Measurements from ENCODE around the gene CAST.
A peak's percentile ranks its signal among the peaks of the same experiment; 100 is the strongest.
"Not testable (repeated sequence)": the region's sequence is repeated elsewhere in the genome, so short reads cannot be mapped to it uniquely, and the experiment has no call there.

CAST gene

DNA sequence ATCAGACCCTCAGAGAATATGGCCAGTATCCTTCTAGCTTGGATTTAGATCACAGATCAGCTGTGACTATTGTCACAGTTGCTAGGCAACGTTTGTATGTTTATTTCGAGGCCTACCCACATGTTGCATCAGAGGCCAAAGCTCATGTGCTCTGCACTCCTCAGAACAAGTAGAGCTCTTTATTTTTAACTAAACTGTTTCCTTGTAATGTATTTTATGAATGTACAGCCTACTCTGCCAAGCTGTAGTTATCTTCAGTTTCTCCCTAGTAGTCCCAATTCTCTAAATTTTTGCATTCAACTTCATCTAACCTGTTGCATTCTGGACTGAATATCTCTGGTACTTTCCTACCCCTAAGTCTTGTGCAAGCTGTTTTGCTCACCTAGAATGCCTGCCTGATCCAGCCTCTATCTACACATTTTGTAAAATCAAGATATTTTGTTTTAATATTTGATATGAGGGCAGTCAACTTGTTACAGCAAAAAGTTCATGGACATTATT, 52.8 kb downstream of the CAST start:
- DNase-seq (ENCODE audit: low spot score): peak; percentile 11

DNA sequence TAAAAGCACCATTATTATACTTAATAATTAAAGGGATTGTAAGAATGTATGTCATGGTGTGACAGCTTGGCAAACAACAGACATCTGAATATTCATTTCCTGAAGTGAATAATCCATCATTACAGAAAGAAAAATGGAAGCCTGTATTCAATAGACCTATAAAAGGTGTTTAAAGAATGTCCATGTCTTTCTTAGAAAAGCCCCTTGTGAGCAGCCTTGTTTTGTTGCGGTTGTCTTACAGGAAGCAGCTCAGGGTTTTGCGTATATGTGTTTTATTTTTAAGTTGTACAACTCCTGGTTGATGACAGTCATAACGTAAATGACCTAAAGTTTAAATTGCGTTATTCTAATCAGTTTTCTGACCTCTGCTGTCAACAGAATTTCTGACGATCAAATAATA, 53.8 kb downstream of the CAST start:
- DNase-seq (ENCODE audit: low spot score): no peak

DNA sequence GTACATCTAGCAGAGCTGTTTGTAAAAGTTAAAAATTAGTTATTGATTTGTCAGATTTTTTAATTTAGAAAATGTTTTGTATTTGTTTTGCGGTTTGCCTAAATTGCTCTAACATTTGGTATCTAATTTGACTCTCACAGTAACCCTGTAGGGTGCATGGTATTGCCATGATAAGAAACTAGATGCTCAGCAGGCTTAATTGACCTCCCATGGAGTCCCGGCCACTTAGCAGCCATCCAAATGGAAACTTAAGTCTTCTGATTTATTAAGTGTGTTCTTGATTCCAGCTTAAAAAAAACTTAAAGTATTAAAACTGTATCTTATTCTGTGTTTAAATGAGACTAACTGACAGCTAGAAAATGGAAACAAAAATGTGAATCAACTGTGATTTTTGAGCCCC, 54.5 kb downstream of the CAST start:
- no peak for DNase-seq (ENCODE audit: low spot score)

DNA sequence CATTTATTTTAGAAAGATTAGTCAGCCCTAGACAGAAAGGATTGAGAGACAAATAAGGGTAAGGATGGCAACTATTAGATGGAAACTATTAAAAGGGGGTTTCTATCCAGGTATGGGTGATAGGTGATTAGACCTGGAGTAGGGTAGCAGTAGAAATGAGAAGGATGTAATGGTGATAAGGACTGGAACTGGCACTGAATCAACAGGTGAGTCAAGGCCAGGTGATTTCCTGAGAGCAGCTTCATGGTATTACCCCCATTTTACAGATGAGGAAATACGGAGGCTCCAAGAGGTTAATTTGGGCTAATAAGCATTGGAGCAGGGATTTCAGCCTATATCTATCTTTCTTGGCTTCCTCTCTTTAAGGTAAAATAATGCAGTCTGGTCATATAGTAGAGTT, 55.7 kb downstream of the CAST start:
- no peak for DNase-seq (ENCODE audit: low spot score)

DNA sequence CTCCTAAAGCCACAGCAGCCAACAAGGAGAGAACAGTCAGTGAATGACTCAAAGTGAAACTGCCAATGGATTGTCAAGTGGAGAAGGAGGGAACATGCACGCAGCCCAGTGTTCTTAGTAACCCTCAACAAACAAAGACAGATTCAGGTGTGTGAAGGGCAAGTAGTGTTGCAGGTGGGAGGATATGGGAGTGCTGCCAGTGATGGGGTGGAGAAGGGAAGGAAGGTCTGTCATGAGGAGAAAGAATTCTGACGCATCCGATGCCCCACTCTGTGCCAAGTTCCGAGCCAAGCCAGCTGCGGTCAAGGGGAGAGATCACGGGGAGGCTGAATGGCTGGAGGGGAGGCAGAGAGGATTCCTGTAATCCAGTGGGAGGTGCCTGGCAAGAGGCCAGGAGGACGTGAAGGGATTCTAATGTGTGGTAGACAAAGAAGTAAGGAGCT, 56.5 kb downstream of the CAST start:
- DNase-seq (ENCODE audit: low spot score): no peak

DNA sequence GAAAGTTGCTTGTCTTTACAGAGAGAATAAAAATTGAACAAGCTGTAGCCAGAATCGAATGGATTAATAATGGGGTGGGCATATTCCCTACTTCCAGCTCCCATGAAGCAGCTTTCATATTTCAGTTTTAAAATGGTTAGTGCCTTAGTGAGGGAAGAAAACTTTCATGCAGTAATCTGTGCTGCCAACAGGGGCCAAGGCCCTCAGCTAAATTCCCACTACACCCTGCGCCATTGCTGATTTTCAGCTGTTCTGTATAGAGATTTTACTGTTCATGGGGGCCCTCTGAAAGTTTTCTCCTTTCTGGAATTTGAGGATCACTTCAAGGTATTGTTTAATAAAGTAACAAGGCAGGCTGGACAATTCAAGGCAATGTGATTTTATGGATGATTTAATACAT, 58.2 kb downstream of the CAST start:
- DNase-seq (ENCODE audit: low spot score): no peak

DNA sequence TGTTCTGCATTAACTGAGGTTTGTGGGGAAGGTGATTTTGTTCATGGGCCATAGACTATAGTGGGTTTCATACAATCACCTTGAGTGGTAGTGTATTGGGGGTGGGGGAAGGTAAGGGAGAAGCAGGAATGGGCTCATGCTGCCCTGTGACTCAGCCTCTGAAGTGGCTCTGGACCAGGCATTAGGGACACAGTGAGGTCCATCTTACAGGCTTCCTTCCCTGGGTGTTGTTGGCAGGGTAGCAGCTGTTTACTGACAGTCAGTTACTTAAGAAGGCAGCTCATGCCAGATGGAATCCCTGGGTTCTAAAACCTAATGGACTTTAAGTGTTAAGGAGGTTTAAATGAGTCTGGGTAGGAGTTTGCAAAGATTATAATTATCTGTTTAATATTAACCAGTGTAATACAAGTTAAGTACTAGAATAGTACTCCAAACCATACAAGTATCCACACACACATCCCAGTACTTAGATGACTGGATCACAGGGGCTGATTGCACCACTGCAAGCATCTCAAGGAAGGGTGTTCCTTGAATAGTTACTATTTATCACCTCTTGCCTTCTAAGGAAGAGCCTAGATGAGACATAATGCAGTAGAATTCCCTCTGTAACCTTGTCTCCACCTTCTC, 59.3 kb downstream of the CAST start:
- no peak for DNase-seq (ENCODE audit: low spot score)

DNA sequence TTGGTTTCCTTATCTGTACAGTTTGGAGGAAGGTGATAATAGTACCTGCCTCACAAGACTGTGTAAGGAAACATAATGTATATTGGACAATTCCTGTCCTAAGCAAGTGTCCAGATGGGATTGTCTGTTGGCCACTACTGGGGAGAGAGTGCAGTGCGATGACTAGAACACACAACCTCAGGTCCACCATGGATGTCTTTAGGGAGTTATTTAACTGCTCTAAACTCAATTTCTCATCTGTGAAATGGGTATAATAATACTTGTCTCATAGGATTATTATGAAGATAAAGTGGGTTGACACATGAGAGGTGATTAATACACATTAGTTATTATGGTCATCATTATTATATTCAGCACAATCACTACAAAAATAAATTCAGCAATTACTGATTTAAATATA, 63.1 kb downstream of the CAST start:
- no peak for DNase-seq (ENCODE audit: low spot score)

DNA sequence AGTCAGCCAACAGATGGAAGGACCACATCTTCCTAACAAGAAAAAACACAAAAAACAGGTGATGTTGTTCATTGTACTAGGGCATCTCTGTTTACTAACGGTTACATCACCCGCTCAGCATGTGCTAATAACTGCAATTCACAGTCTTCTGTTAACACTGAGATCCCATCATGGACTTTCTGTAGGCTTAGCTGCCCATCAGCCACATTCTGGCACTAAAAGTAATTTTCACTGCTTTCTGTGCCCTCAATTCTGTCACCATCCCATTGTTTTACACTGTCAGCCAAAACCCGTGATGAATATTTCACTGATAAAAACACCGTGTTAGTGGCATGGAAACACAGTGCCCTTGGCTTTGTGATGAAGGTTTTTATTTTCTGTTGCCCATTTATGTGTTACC, 64.6 kb downstream of the CAST start:
- DNase-seq (ENCODE audit: low spot score): no peak

DNA sequence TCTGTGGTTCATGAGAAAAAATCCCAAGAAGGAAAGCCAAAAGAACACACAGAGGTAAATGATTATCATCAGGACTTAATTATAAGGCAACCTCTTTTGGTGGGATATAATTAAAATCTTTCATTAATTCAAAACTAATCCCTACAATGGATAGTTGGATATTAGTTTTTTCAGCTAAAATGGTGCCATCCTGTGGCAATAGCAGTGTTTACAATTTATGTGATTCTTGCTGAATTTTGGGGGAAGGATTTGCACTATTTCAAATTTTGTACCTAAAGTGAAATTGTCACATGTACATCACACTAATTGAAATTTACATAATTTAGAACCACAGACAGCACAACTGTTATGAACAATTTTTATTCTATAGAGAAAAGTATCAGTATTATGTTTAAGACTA, 67.0 kb downstream of the CAST start:
- DNase-seq (ENCODE audit: low spot score): no peak

DNA sequence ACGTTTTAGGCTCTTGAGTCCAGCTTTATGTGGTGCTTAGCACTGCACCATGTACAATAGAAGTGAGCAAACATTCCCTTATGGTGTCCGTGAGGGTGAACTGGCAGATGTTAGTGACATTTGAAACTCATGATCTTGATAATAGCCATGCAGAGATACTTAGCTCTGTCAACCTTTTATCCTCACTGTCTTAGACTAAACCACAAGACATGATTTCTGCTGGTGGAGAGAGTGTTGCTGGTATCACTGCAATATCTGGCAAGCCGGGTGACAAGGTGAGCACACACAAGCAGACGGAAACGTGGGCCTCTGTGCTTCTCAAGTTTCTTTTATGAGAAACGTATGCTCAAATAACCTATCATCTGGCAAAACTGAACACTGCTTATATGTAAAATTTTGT, 68.4 kb downstream of the CAST start:
- DNase-seq (ENCODE audit: low spot score): no peak

DNA sequence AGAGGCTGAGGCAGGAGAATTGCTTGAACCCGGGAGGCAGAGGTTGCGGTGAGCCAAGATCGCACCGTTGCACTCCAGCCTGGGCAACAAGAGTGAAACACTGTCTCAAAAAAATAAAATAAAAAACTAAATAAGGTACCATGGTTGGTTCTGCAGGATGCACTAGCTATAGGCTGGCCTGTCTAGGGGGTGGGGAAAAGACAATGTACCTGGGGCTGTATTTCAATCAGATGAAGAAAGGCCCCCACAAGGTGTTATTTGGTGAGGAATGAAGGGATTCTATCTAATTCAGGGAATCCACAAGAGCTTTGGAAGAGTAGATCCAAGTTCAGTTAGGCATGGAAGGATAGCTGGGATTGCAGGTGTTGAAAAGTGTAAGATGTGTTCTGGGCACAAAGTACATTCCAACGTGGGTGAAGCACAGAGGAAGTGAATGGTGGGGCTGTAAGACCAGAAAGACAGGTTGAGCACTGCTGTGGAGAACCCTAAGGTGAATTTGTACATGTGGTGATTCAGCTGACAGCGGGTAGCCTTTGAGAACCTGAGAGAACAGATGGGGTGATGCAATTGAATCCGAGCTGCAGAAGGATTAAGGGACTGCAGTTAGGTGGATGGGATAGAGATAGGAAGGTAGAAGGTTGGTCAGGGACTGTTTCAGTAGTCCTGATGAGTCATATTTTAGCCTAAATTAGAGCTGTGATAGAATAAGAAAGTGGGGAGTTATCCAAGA, 71.8 kb downstream of the CAST start:
- DNase-seq (ENCODE audit: low spot score): no peak

DNA sequence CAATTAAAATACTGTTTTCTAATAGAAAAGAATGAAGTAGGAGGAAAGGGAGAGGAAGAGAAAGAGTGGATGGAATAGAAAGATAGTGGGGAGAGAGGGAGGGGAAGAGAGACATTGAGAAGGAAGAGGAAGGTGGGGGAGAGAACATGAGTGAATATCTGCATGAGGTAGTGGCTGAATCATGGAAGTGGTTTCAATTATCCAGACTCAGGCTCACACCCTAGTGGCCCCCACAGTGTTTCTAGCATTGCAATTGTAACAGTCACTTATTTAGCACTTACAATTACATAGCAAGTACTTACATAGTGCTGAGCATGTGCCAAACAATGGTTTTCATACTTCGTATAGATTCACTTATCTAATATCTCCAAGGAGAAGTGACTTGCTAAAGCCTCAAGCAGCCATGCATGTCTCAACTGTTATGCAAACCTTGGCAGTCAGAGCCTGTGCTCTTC, 72.7 kb downstream of the CAST start:
- no peak for DNase-seq (ENCODE audit: low spot score)

DNA sequence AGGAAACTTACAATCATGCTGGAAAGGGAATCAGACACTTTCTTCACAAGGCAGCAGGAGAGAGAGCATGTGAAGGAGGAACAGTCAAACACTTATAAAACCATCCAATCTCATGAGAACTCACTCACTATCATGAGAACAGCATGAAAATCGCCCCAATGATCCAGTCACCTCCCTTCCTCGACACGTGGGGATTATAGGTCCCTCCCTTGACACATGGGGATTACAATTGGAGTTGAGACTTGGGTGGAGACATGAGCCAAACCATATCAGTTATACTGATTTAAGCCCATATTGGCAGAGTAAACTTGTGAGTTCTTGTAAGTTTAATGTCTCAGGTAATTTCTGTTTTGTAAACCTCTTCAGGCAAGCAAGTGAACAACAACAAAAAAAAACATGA, 74.8 kb downstream of the CAST start:
- DNase-seq (ENCODE audit: low spot score): no peak

DNA sequence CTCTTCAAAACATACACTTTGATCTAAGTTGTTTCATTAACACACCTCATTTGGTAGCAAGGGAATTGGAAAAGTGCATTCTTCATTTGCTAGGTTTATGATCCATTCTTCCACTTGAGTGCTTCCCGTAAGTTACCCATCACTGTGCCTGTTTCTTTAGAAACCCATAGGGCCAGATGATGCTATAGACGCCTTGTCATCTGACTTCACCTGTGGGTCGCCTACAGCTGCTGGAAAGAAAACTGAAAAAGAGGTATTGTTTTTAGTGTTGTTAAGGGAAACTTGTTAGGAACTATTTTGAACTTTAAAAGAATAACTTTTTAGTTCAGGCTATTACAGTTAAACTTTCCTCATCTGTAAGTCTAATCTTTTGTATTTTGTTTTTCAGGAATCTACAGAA, 78.9 kb downstream of the CAST start:
- DNase-seq (ENCODE audit: low spot score): no peak

DNA sequence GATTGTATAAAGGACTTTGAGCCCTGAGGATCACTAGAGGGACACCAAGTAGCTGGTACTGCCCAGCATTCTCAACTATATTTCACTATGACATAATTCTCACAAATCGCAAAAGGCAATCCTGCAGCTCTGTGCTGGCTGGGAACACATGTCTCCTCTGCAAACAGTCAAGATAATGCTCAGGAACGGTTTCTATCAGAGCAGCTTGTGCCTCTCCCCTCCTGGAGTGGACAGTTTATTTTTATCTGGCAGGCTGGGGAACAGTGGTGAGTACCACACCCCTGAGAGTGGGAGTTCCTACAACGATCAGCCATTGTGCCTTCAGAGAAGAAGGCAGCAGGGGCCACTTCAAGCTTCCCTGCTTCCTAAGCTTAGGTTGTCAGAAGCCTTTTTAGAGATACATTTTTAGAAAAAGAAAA, 79.7 kb downstream of the CAST start:
- DNase-seq (ENCODE audit: low spot score): no peak

DNA sequence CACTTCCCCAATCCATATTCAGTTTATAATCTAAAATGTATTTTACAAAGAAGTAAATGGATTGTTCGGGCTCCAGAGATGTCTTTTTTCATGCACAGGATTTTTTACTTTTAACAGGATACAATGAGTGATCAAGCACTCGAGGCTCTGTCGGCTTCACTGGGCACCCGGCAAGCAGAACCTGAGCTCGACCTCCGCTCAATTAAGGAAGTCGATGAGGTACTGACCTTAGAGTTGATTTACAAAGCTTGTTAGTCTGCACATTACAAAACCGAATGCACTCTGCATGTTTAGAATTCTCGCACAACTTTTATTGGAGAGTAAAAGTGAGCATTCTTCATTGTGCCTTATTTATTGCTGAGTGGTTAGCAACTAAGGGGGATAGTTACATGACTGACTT, 80.4 kb downstream of the CAST start:
- DNase-seq (ENCODE audit: low spot score): no peak

DNA sequence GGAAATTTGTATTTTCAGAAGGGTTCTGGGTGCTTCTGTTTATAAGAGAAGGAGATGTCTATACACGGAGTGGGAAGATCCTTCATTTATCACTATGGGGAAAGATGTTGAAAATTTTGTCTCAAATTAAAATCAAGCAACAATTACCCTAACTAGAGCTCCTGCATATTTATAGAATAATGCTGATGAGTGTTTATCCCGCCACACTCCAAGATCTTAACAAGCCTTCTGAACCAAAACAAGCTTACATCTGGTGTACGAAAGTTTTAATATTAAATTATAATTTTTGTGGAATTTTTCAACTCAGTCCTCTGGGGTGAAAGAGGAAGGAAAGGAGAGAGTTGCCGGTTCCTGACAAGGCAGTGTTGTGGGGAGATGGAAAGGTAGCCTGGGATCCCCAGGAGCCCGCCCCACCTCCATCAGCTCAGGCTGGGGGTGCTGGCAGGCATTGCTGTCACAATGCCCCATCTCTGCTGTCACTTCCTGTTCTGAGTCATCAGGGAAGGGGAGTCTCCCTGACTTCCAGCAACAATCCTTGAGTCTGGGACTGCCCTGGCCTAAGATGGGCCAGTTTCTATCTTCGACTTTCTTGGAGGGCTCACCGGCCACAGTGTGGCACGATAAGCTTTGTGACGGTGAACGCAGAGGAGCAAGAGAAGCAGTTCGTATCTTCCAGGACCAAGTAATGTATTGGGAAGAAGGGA, 81.0 kb downstream of the CAST start:
- no peak for DNase-seq (ENCODE audit: low spot score)

DNA sequence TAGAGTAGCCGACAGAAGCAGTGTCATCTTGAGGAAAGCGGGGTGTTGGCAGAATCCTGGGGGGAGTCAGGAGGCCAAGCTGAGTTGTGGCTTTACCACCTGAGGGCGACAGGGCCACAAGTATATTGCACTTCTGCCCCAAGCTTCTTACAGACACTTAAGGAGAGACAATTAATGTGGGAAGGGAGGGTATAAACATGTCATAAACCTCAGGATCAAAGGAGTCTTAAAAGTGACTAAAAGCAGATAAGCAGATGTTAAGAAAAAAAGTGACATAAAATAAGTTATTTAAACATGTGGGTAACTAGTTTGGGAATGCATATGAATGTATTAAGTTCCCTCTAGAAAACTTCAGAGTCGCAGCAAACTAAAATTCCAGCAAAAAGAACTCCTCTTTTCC, 81.6 kb downstream of the CAST start:
- DNase-seq (ENCODE audit: low spot score): no peak

DNA sequence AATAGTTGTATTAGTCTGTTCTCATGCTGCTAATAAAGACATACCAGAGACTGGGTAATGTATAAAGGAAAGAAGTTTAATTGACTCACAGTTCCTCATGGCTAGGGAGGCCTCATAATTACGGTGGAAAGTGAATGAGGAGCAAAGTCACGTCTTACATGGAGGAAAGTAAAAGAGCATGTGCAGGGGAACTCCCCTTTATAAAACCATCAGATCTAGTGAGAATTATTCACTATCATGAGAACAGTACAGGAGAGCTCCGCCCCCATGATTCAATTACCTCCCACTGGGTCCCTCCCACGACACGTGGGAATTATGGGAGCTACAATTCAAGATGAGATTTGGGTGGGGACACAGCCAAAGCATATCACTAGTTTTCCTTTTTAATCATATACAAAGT, 82.0 kb downstream of the CAST start:
- DNase-seq (ENCODE audit: low spot score): not testable (repeated sequence)

DNA sequence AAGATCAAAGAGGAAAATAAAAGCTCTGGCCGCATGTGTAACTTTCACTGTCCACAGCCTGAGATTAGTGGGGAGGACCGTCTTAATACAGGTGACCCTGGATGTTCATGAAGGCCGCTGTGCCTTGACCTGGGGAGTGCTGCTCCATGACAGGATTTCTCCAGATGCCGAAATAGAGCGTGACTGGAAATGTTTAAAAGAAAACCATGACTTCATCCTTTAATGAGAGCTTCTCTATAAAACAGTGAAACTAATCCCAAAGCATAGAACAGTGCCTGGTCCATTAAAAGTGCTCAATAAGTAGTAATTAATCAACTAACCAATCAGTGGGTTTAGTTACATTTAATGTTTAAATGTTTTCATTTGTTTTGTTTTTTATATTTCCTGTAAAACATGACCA, 82.8 kb downstream of the CAST start:
- DNase-seq (ENCODE audit: low spot score): no peak

DNA sequence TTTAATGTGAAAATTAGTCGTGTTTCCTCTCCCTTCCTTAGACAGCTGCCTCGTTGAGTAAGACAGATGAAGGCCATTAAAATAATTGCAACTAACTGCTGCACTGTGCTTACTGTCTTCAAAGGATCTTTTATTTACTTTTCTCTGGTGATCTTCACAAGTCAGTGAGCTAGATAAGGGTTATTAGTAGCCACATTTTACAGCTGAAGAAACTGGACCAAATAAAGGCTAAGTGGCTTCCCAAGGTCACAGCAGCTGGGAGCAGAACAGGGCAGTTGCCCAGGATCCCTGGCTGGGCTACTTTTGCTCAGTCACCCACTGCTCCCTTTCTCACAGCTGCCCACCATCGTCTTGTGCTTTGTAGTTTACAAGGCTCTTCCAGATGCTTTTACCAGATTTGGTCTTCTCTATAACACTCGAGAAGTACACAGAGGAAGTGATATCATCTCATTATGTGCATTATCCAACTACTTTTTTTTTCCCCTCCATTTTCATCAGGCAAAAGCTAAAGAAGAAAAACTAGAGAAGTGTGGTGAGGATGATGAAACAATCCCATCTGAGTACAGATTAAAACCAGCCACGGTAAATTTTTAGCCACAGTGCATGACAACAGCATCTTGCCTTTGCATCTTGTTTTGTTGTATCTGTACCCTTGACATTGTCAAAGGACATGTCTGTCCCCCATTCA, 83.8 kb downstream of the CAST start:
- DNase-seq (ENCODE audit: low spot score): no peak

DNA sequence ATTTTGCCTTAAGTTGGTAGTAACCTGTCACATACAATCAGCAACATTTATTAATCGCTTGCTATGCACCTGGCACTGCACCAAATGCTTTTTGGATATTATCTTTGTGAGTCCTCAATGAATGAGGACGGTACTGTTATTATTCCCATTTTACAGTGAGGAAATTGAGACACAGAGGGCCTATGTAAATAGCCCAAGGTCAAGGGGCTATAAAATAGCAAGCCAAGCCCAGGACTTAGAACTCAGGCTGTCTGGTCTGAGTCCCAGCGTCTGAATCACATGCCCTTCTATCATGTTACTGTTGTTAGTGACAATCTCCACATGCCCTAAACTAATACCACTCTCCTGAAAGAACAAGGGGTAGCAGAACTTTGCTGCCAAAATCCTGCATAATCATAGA, 85.5 kb downstream of the CAST start:
- DNase-seq (ENCODE audit: low spot score): no peak
